Thyroid gland (tissue), 4 donors: ENCODE measurements around the gene MRPL54. TPM values are rescaled to one million over a fixed set of nuclear protein-coding genes. Genes with fewer than 3 reads are reported as not detected.

Source experiments
- DNase-seq, 2 donors: peaks; one replicate each; pipeline ENCODE4 v3.0.0-alpha.2; 2019
- H3K27ac ChIP-seq, 3 donors: fragments of 200-600 bp; sonication (generic); 1 replicate in 2 of 3; 2 replicates in 1 of 3; pipeline ENCODE4 v1.5.1; 2016 to 2019; ENCODE audit warnings: mild to moderate bottlenecking in 1 of 3, moderate library complexity in 1 of 3
- H3K27me3 ChIP-seq: fragments of 200-600 bp; sonication (generic); one replicate; pipeline ENCODE4 v1.5.1; 2019
- H3K36me3 ChIP-seq, 2 donors: fragments of 200-600 bp; sonication (generic); one replicate each; pipeline ENCODE4 v1.5.1; 2016 to 2019
- H3K4me1 ChIP-seq, 2 donors: fragments of 200-600 bp; sonication (generic); one replicate each; pipeline ENCODE4 v1.5.1; 2017 to 2019
- H3K4me3 ChIP-seq, 3 donors: fragments of 200-600 bp; sonication (generic); replicated peaks in 1 of 3; 1 replicate in 2 of 3; 2 replicates in 1 of 3; pipeline ENCODE4 v1.5.1; 2016; ENCODE audit warnings: mild to moderate bottlenecking in 1 of 3
- H3K9me3 ChIP-seq: fragments of 200-600 bp; sonication (generic); one replicate; pipeline ENCODE4 v1.5.1; 2017
- CTCF ChIP-seq, 6 experiments: fragments of 200-600 bp in 3 of 6; fragments of 450-650 bp in 3 of 6; sonication (generic) in 3 of 6; IDR thresholded peaks; one replicate each; pipeline ENCODE4 v1.5.1; 2016 to 2019; ENCODE audit warnings: antibody characterized with exemption in 6 of 6, mild to moderate bottlenecking in 2 of 6, inconsistent platforms in 1 of 6, moderate library complexity in 1 of 6
- POLR2A ChIP-seq, 2 donors: fragments of 450-650 bp; IDR thresholded peaks; one replicate each; pipeline ENCODE4 v1.6.1; 2017; ENCODE audit warnings: antibody characterized with exemption in 2 of 2, mild to moderate bottlenecking in 2 of 2, moderate library complexity in 1 of 2
- WGBS, 2 donors: methylation state at CpG; one replicate each; pipeline ENCODE4 v1.1.5; 2017; 5-methylcytosine and 5-hydroxymethylcytosine counted together
- intact Hi-C: fragments of 100-400 bp; cut with DNase I; formaldehyde crosslinking; loops from one replicate; pipeline ENCODE4 v1.15.1; 2023
- total RNA-seq, 4 donors: library from RNA; depleted of rRNA; stranded (reverse); fragments of >200 nt; gene quantifications; one replicate each; pipeline ENCODE4 v1.2.3, GENCODE V29; 2016

MRPL54 gene
- total RNA-seq, 4 donors from 2014 or later, result 84.0 to 131 (median 102) TPM

DNA sequence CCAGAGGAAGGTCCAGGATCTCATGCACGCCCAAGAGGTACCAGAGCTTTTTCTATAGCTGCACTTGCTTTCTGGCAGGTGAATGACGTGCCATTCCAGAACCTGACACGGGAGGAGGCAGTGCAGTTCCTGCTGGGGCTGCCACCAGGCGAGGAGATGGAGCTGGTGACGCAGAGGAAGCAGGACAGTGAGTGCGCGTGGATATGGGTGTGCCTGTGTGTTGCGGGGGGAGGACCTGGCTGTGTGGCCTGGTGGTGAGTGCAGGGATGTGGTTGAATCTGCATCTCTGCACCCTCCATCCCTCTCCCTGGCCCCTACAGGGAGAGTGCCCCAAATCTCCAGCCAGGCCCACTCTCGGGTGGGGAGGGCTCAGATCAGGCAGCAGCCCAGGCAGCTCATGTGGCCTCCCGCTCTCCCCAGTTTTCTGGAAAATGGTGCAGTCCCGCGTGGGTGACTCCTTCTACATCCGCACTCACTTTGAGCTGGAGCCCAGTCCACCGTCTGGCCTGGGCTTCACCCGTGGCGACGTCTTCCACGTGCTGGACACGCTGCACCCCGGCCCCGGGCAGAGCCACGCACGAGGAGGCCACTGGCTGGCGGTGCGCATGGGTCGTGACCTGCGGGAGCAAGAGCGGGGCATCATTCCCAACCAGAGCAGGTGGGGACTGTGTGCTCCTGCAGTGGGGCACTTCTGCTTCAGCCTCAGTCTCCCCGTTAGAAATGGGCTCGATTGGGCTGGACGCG, 23.8 kb upstream of the MRPL54 start:
- Histone ChIP-seq H3K36me3 (peaks cover 14 to 19% of the 10 kb centered on the region in 2 donors), H3K9me3 (no peaks in the 10 kb centered on the region), H3K27me3 (no peaks in the 10 kb centered on the region), H3K4me1 (no peaks in the 10 kb centered on the region), H3K4me3 (no peak overlapping the region), H3K27ac (no peak overlapping the region)
- WGBS, 2 donors, result 91% methylated on average over 26 to 31 of the region's 32 CpGs
- no peak for DNase-seq
- intact Hi-C loops, result no loop called here
- TF ChIP-seq POLR2A (IDR thresholded peaks at IDR 0.05), result no peak
- no peak for TF ChIP-seq CTCF (IDR thresholded peaks at IDR 0.05)

- H3K4me3 ChIP-seq, result no peak overlapping the region
- H3K4me1 ChIP-seq, result no peaks in the 10 kb centered on the region
- H3K36me3 ChIP-seq, result peaks cover 14 to 19% of the 10 kb centered on the region in 2 donors
- no peaks in the 10 kb centered on the region for H3K9me3 ChIP-seq
- 94 to 96% methylated on average over 17 to 24 of the region's 24 CpGs for WGBS, 2 donors
- no peak overlapping the region for H3K27ac ChIP-seq
- no peak for DNase-seq
- intact Hi-C loops, result no loop called here
- TF ChIP-seq POLR2A (IDR thresholded peaks at IDR 0.05) (no peak), CTCF (IDR thresholded peaks at IDR 0.05) (no peak)
- no peaks in the 10 kb centered on the region for H3K27me3 ChIP-seq
Observed at GRCh38 chr19:3740431-3740830, 22.1 kb upstream of the MRPL54 start.

- H3K27ac ChIP-seq, result no peak overlapping the region
- TF ChIP-seq CTCF (IDR thresholded peaks at IDR 0.05), result no peak
- TF ChIP-seq POLR2A (IDR thresholded peaks at IDR 0.05), result no peak
- H3K9me3 ChIP-seq, result no peaks in the 10 kb centered on the region
- no peak overlapping the region for H3K4me3 ChIP-seq
- H3K27me3 ChIP-seq, result no peaks in the 10 kb centered on the region
- peaks cover 4 to 7% of the 10 kb centered on the region in 2 donors for H3K36me3 ChIP-seq
- no peaks in the 10 kb centered on the region for H3K4me1 ChIP-seq
- intact Hi-C loops, result no loop called here
- DNase-seq, result no peak
- 95 to 97% methylated on average over 2 of the region's 2 CpGs for WGBS, 2 donors
Observed at GRCh38 chr19:3743486-3743885, 19.0 kb upstream of the MRPL54 start.

- no peak overlapping the region for H3K27ac ChIP-seq
- H3K4me3 ChIP-seq, result no peak overlapping the region
- no peaks in the 10 kb centered on the region for H3K27me3 ChIP-seq
- WGBS, 2 donors, result 64 to 98% methylated on average over 4 to 8 of the region's 8 CpGs
- H3K4me1 ChIP-seq, result no peaks in the 10 kb centered on the region
- no peak for TF ChIP-seq POLR2A (IDR thresholded peaks at IDR 0.05)
- TF ChIP-seq CTCF (IDR thresholded peaks at IDR 0.05), result no peak
- H3K9me3 ChIP-seq, result no peaks in the 10 kb centered on the region
- intact Hi-C loops, result no loop called here
- DNase-seq, result no peak
- H3K36me3 ChIP-seq, result peaks cover 9 to 22% of the 10 kb centered on the region in 2 donors
Observed at GRCh38 chr19:3745363-3746045, 17.0 kb upstream of the MRPL54 start.
